ENCODE measurements around the gene TEK. TPM values are rescaled to one million over a fixed set of nuclear protein-coding genes. Genes with fewer than 3 reads are reported as not detected.

The TEK gene
- total RNA-seq (2022; extraction: Qiagen RNA extraction) = 0.11 to 0.19 TPM (median 0.15 TPM) in 5 replicates

DNA sequence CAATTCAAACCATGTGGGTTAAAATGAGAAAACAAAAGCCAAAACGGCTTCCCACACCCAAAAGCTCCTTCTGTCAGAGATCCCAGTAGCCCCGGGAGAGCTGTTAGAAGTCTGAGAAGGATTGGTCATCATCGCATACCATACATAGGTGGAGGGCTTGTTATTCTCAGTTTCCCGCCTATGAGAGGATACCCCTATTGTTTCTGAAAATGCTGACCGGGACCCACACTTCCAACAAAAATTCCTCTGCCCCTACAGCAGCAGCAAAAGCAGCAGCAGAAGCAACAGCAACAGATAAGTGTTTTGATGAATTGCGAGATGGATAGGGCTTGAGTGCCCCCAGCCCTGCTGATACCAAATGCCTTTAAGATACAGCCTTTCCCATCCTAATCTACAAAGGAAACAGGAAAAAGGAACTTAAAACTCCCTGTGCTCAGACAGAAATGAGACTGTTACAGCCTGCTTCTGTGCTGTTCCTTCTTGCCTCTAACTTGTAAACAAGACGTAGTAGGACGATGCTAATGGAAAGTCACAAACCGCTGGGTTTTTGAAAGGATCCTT is at the start of gene TEK:
Gene TEK (plus strand): TSS at position 245 of the 561 bp plus-strand sequence. CDS start 366 bp downstream, outside the sequence.

Other genes starting within 250 kb of the TEK start
- 15.4 to 21.4 TPM (median 16.9 TPM) in 5 replicates for gene CAAP1, start 216.4 kb upstream of the TEK start, total RNA-seq (2022; extraction: Qiagen RNA extraction)
- 28.3 to 39.8 TPM (median 30.9 TPM) in 5 replicates for gene PLAA, start 162.0 kb upstream of the TEK start, total RNA-seq (2022; extraction: Qiagen RNA extraction)
- 11.4 to 15.5 TPM (median 12.5 TPM) in 5 replicates for gene IFT74, start 152.8 kb upstream of the TEK start, total RNA-seq (2022; extraction: Qiagen RNA extraction)
- gene LRRC19, start 103.6 kb upstream of the TEK start, total RNA-seq (2022; extraction: Qiagen RNA extraction) = not detected in 5 replicates
- 0.16 to 0.20 TPM in 2 of 5 replicates, not detected in the others for gene EQTN, start 187.9 kb downstream of the TEK start, total RNA-seq (2022; extraction: Qiagen RNA extraction)